ENCODE results near the gene SULT1E1.

DNA sequence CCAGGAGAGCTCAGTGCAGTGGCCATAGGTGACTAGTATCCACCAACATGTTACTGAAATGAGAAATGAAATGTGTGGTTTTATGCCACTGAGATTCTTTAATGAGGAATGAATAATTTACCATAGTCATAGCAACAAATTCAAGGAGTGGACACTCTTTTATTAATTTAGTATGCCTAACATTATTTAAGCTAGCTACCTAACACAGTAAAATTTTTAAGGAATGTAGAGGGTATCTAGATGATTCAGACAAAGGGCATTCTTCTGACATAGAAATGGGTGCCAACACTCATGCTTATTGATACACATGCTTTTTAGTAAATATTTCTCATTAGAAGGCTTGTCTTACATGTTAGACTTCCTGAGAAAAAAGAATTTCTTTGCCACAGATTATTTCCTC is 66.2 kb downstream of the SULT1E1 start:
- TF ChIP-seq, protein P1, sequence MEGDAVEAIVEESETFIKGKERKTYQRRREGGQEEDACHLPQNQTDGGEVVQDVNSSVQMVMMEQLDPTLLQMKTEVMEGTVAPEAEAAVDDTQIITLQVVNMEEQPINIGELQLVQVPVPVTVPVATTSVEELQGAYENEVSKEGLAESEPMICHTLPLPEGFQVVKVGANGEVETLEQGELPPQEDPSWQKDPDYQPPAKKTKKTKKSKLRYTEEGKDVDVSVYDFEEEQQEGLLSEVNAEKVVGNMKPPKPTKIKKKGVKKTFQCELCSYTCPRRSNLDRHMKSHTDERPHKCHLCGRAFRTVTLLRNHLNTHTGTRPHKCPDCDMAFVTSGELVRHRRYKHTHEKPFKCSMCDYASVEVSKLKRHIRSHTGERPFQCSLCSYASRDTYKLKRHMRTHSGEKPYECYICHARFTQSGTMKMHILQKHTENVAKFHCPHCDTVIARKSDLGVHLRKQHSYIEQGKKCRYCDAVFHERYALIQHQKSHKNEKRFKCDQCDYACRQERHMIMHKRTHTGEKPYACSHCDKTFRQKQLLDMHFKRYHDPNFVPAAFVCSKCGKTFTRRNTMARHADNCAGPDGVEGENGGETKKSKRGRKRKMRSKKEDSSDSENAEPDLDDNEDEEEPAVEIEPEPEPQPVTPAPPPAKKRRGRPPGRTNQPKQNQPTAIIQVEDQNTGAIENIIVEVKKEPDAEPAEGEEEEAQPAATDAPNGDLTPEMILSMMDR (IDR thresholded peaks at IDR 0.05), result no peak
- TF ChIP-seq POLR2A (IDR thresholded peaks at IDR 0.05), result no peak

Data from adrenal gland (tissue), 5 donors.